Measurements from ENCODE around the gene ATXN1.

GRCh38 chr6:16783952-16784565, 22.8 kb upstream of the ATXN1 start:
- TF ChIP-seq EZH2 (IDR thresholded peaks at IDR 0.05; ENCODE audit: low read depth, unreplicated experiment) (no peak), CTCF (conservative IDR thresholded peaks at IDR 0.05; ENCODE audit: low read depth in 2 of 2) (no peak)

All from GM23338 (cell line).